GM19193 (cell line): Measurements from ENCODE around the gene IL15RA.

ENCODE experiments used
- POLR2A ChIP-seq: IDR thresholded peaks from 4 replicates; pipeline ENCODE4 v1.6.1; 2011; ENCODE audit not compliant: insufficient read depth, insufficient read length; ENCODE audit errors: extremely low read depth

Gene IL15RA

DNA sequence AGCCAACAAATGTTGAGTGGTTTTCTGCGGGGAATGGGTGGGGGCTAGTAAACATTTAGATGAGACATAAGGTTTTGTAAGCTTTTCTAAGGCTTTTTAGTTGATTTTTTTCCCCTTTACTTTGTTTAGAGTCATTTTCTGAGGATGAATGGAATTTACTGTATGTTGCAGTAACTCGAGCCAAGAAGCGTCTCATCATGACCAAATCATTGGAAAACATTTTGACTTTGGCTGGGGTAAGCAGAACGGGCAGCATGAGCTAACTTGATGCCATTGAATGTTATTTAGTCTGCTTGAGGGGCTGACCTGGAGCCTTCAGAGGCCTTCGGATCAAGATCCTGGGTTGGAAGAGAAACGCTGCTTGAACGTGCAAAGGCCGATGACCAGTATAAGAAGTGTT lies 50.0 kb downstream of the IL15RA start:
- TF ChIP-seq POLR2A: no peak

DNA sequence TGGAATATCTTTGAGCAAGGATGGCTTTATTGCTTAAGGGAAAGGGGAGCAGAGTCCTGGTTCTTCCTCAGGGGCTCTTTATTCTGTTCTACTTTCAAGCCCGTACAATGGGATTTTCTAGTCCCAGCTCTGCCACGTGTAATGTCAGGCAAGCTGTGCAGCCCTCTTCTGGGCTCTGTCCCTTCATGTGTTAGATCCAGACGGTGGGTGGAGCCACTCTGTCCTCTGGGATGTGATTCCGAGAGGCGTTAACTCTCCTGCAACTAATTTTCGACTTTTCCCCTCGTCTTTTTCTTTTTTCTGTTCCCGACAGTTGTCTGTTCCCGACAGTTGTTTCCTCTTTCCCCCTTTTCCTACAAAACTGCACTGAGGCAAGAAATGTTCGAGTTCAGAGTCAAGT lies 52.5 kb downstream of the IL15RA start:
- no peak for TF ChIP-seq POLR2A

DNA sequence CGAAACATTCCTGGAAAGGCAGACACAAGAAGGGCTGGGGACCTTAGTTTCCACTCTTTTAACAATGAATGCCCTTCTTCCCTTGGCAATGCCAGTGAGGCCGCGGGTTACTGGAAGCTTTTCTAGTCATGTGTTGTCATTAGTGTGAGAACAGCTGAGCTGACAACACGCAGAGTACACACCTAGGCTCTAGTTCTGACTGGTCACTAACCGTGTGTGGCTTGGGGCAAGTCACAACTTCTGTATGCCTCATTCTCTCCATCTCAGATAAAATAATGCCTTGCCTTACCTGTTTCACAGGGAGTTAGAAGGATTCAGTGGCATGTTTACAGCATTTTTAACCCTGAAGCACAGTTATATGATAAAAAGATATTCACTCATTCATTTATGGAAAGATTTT lies 55.6 kb downstream of the IL15RA start:
- TF ChIP-seq POLR2A: no peak

DNA sequence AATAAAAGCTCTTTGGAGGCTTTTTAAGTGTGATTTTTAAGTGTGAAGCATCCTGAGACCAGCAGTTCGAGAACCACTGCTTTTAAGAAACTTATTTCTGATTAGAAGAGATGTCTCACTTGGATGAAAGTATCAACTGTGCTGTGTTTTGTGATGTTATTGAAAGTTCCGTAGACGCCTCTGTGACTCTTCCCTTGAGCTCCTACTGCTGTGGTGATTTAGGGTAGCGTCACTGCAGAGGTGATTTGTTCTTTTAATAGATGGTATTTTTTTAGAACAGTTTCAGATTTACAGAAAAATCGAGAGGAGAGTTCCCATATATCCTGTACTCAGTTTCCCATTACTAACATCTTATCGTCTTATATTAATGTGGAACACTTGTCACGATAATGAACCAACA lies 57.8 kb downstream of the IL15RA start:
- TF ChIP-seq POLR2A: no peak

DNA sequence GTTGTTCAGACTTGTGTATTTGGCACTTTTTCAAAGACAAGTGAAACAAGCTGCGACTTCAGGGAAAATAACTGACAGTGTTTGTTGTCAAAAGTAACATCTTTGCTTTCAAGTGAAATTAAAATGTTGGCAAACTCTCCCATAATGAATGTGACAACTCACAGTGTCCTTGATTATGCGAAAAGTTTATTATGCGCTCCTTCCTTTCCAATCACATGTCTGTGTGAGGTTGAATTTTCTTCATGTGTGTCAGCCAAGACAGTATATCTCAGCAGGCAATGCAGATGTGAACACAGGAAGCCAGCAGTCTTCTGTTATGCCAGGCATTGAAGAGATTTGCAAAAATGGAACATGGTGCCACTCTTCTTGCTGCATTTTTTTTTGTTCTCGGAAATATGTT lies 58.6 kb downstream of the IL15RA start:
- TF ChIP-seq POLR2A: no peak

DNA sequence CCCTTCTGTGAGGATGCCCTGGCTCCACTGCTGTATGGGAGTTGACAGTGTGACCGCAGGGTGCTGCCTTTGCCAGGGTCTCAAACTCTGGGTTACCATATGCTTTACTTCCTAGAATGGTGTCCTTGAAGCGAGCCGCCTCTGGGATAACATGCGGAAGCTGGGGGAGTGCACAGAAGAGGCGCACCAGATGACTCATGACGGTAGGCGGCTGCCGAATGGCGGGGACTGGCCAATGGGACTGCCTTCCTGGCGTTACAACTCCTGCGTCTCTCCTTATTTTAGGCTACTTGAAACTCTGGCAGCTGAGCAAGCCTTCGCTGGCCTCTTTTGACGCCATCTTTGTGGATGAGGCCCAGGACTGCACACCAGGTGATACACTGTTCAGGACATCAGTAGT lies 60.0 kb downstream of the IL15RA start:
- no peak for TF ChIP-seq POLR2A

DNA sequence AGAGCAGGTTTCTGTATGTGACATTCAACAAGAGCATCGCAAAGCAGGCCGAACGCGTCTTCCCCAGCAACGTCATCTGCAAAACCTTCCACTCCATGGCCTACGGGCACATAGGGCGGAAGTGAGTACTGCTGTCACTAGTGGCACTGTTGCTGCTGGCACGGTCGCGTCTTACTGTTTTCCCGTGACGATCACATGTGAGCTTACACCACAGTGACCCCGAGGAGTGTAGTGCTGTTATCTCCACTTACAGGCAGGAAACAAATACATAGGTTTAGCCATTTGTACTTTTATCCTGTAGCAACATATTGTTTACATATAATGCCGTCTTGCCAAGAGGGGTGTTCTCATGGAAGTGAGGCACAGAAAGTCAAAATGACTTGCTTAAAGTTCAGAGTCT lies 61.9 kb downstream of the IL15RA start:
- TF ChIP-seq POLR2A: no peak

DNA sequence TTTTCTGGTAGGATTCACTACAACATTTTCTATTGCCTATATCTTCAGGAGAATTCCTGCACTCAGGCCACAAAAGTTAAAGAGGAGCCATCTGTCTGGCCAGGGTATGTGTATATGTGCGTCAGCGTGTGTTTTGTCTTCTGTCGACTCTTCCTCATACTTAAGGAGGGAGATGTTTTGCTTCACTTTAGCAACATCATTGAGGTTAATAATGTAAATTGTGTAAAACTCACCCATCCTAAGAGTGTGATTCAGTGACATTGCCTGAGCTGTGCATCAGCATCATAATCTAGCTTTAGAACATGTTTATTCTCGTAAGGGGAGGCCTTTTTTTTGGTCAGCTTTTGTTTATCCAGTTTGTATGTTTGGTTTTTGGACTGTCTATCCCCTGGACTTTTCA lies 63.6 kb downstream of the IL15RA start:
- no peak for TF ChIP-seq POLR2A

DNA sequence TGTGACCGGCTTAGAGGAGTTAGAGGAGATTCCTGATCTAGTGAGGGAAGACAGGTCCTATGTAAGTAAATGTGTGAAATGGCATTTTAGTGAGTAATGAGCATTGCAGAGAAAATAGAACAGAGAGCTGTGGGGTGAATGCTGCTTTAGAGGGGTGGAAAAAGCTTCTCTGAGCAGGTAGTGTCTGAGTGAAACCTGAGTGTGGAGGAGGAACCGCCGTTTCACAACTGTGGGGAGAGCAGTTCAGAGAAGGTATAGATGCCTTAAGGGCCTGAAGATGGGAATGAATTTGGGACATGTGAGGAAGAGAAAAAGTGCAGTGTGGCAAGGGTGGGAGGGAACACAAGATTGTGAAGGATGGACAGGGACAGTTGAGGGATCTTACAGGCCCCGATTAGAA lies 65.7 kb downstream of the IL15RA start:
- TF ChIP-seq POLR2A: no peak

DNA sequence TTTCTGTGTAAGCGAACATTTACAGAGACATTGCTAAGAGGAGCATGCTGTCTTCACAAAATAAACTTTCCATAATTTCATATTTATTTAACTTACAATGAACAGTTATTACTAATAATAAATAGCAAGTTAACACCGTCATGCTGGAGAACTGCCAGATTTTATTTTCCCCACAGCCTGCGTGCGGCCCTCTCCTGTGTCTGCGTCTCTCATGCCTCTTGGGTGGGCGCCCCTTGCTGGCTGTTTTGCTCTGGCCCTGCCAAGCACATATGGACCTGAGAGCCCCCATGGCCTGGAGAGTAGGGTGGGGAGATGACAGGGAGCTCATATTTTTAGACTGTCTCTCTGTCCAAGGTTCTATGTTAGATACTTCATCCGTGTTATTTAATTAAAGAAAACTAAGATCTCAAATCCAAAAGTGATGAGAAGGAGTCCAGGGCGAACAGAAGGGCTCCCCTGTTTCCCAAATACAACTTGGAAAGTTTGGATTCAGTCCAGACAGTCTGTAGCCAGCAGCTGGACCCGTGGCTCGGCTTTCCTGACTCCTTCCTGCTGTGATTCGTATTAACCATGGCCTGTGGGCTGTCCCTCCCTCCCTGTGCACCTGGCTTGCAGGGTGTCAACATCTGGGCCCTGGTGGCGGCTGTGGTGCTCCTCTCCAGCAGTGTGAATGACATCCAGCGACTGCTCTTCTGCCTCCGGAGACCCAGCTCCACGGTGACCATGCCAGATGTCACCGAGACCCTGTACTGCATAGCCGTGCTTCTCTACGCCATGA lies 66.8 kb downstream of the IL15RA start:
- TF ChIP-seq POLR2A: no peak

DNA sequence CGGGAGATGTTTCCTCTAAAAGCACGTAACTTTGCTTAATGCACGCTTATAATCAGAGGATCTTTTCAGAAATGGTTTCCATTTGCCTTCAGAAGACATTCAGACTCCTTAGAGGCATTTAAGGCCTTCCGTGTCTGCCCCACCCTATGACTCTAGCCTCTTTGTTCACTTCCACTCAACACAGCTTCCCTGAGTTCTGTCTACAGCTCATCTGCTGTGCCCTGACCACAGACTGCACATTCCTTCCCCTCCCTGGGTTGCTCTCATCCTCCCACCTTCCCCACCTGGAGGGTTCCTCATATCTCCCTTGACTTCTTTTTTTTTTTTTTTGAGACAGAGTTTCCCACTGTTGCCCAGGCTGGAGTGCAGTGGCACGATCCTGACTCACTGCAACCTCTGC lies 70.7 kb downstream of the IL15RA start:
- no peak for TF ChIP-seq POLR2A

DNA sequence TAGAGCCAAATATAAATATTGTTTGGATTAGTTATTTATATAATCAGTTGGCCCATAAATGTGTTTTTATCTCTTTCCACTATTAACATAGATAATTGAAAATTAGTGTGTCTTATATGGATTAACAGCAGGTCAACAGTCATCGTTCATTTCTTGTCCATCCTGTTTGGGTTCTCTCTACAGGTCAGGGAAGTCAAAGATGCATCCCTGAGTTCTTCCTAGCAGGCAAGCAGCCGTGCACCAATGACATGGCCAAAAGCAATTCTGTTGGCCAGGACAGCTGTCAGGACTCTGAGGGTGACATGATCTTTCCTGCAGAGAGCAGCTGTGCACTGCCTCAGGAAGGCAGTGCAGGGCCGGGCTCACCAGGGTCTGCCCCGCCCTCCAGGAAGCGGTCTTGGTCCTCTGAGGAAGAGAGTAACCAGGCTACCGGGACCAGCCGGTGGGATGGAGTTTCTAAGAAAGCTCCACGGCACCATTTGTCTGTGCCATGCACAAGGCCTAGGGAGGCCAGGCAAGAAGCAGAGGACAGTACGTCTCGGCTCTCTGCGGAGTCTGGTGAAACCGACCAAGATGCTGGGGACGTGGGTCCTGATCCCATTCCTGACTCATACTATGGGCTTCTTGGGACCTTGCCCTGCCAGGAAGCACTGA lies 71.4 kb downstream of the IL15RA start:
- no peak for TF ChIP-seq POLR2A

DNA sequence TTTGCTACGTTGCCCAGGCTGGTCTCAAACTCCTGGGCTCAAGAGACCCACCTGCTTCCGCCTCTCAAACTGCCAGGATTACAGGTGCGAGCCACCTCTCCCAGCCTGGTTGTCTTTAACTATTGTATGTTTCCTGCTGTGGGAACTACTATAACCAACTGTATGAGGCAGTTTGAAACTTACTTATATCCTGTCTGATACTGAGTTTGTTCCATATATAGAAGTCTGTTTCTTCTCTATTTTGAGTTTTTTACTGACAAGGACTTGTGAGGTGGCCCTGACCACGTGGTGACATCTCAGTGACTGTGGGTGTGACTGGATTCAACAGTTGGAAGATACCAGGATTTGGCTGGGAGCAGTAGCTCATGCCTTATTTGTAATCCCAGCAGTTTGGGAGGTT lies 73.1 kb downstream of the IL15RA start:
- TF ChIP-seq POLR2A: no peak

DNA sequence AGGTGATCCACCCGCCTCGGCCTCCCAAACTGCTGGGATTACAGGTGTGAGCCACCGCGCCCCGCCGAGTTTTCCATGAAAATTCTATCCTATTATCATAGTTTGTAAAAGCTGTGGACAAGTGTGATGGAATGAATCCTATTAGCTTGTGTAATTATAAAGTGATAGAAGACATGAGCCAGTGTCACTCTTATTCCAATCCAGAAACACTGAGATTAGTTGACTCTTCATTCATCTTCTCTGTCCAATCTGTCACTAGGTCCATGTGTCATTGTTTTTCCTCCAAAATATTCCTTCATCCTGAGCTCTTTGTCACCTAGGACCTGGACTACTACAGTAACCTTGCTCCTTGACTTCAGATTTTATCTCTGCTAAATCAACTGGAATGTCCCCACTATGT lies 73.8 kb downstream of the IL15RA start:
- no peak for TF ChIP-seq POLR2A

DNA sequence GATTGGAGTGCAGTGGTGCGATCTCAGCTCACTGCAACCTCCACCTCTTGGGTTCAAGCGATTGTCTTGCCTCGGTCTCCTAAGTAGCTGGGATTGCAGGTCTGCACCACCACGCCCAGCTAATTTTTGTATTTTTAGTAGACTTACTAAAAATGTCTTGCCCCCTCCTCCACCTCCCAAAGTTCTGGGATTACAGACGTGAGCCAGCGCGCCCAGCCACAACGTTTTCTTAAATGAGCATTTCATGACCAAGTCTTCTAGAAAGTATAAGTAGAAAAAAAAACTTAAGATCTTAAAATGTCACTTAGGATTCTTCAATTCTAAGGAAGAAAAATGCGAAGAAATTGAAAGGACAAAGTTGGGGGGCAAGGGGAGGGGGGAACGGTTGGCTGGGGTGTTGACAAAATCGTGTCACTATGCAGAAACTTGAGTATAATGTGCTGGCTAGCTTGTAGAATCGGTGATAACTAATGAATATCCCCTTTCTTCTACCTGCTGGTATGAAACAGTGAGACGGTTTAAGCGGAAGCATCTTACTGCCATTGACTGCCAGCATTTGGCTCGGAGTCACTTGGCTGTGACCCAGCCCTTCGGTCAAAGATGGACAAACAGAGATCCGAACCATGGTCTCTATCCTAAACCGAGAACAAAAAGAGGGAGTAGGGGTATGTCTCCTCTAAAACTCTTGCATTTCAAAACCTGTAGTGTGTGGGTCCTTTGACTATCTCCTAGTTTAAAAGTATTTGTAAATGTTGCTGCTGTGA lies 74.7 kb downstream of the IL15RA start:
- no peak for TF ChIP-seq POLR2A
